GM04503 (cell line): ENCODE data around the gene SPIRE1.
"Not testable (repeated sequence)": the region's sequence is repeated elsewhere in the genome, so short reads cannot be mapped to it uniquely, and the experiment has no call there.

Experiments used
- DNase-seq: peaks from one replicate; pipeline ENCODE4 v3.0.0-alpha.2; 2012; ENCODE audit warnings: low read depth

The SPIRE1 gene

GRCh38 chr18:12552879-12553242, 105.0 kb downstream of the SPIRE1 start:
- no peak for DNase-seq

- DNase-seq = not testable (repeated sequence)
Measured at GRCh38 chr18:12551943-12552878, 105.7 kb downstream of the SPIRE1 start.

- not testable (repeated sequence) for DNase-seq
Measured at GRCh38 chr18:12551466-12551865, 106.4 kb downstream of the SPIRE1 start.

- no peak for DNase-seq
Measured at GRCh38 chr18:12543697-12544096, 114.2 kb downstream of the SPIRE1 start.

- no peak for DNase-seq
Measured at GRCh38 chr18:12540751-12541150, 117.2 kb downstream of the SPIRE1 start.

GRCh38 chr18:12539158-12539557, 118.7 kb downstream of the SPIRE1 start:
- DNase-seq = not testable (repeated sequence)

- DNase-seq = no peak
Measured at GRCh38 chr18:12534820-12535219, 123.1 kb downstream of the SPIRE1 start.

- DNase-seq = no peak
Measured at GRCh38 chr18:12532661-12533060, 125.2 kb downstream of the SPIRE1 start.

GRCh38 chr18:12531749-12532148, 126.2 kb downstream of the SPIRE1 start:
- no peak for DNase-seq

- DNase-seq = peak; percentile 14
Measured at GRCh38 chr18:12520442-12520992, 137.4 kb downstream of the SPIRE1 start.

GRCh38 chr18:12518832-12519531, 138.9 kb downstream of the SPIRE1 start:
- DNase-seq = no peak

- no peak for DNase-seq
Measured at GRCh38 chr18:12518326-12518725, 139.6 kb downstream of the SPIRE1 start.

GRCh38 chr18:12517142-12517825, 140.6 kb downstream of the SPIRE1 start:
- DNase-seq = no peak

- no peak for DNase-seq
Measured at GRCh38 chr18:12516049-12516630, 141.8 kb downstream of the SPIRE1 start.

- DNase-seq = no peak
Measured at GRCh38 chr18:12515550-12515949, 142.4 kb downstream of the SPIRE1 start.

GRCh38 chr18:12507007-12507406, 150.9 kb downstream of the SPIRE1 start:
- no peak for DNase-seq

GRCh38 chr18:12500986-12501385, 156.9 kb downstream of the SPIRE1 start:
- DNase-seq = no peak

- no peak for DNase-seq
Measured at GRCh38 chr18:12497839-12498238, 160.1 kb downstream of the SPIRE1 start.

GRCh38 chr18:12497296-12497695, 160.6 kb downstream of the SPIRE1 start:
- no peak for DNase-seq

- no peak for DNase-seq
Measured at GRCh38 chr18:12492907-12493306, 165.0 kb downstream of the SPIRE1 start.

- no peak for DNase-seq
Measured at GRCh38 chr18:12491611-12492435, 166.1 kb downstream of the SPIRE1 start.
